T-helper 2 cell (primary cell): Measurements from ENCODE around the gene SLC16A10.
"Not testable (repeated sequence)": the region's sequence is repeated elsewhere in the genome, so short reads cannot be mapped to it uniquely, and the experiment has no call there.

Experiments used
- DNase-seq, 5 experiments: peaks; one replicate each; pipeline versions ENCODE4 v3.0.0 to v3.0.0-alpha.2; 2012 to 2022

The SLC16A10 gene

GRCh38 chr6:111134236-111134869 is 47.0 kb downstream of the SLC16A10 start:
- DNase-seq, result not testable (repeated sequence)

- not testable (repeated sequence) for DNase-seq
Observed at GRCh38 chr6:111137489-111138093, 50.3 kb downstream of the SLC16A10 start.

- no peak for DNase-seq
Observed at GRCh38 chr6:111147440-111147839, 60.1 kb downstream of the SLC16A10 start.

DNA sequence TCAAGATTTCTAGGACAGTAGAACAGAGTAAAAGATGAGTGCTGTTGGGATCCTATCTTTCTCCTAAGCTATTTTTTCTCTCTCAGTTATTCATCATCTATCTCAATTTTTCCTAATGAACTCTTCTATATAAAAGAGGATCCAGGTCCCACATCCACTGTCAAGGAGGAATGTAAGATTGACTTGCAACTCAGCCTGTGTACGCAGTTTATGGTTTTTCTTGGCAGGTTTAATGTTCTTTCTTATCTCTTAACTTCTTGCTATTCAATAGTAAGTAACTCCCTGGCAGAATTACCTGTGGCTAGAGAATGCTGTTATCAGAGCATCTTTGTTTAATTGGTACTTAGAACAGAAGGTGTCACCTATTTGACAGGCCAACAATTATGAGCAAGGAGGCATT is 60.8 kb downstream of the SLC16A10 start:
- DNase-seq, result no peak

GRCh38 chr6:111150577-111150976 is 63.3 kb downstream of the SLC16A10 start:
- DNase-seq, result no peak

DNA sequence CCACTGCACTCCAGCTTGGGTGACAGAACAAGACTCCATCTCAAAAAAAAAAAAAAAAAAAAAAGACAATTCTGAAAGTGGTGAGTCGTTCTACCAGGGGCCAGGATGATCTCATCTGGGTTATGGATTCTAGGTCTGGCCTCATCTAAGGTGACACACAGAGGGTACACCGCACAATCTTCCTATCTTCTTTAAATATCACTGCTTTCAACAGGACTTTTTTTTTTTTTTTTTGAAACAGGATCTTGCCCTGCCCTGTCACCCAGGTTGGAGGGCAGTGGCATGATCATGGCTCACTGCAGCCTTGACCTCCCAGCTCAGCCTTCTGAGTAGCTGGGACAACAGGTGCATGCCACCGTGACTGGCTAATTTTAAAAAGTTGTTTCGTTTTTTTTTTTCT is 67.7 kb downstream of the SLC16A10 start:
- peak in 1 of 5 experiments; percentile 56 for DNase-seq

DNA sequence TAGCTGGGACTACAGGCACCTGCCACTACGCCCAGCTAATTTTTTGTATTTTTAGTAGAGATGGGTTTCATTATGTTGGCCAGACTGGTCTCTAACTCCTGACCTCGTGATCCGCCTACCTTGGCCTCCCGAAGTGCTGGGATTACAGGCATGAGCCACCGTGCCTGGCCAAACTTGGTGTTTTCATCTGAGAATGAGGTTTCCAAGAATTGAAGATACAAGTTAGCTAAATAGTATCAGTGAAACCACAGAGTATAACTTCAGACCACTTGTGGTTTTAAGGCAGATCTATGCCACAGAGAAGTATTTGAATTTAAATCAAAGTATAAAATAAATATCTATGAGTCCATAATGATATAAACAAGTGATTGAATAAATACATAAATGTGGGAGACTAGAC is 70.1 kb downstream of the SLC16A10 start:
- DNase-seq, result peak in 1 of 5 experiments; percentile 56

DNA sequence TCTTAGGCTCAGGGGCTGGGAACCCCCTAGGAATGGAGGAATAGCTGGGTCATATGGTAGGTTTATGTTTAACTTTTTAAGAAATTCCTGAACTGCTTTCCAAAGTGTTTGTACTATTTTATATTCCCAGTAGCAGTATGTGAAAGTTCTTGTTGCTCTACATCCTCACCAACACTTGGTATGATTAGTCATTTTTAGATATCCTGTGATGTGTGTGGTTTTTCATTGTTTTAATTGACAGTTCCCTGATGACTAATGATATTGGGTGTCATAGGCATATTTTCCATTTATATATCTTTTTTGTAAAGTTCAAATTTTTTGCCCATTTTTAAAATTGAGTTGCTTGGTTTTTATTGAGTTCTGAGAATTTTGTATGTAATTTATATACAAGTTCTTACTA is 72.3 kb downstream of the SLC16A10 start:
- DNase-seq, result peak in 1 of 5 experiments; percentile 48

GRCh38 chr6:111161650-111162049 is 74.3 kb downstream of the SLC16A10 start:
- no peak for DNase-seq

- no peak for DNase-seq
Observed at GRCh38 chr6:111162504-111162903, 75.2 kb downstream of the SLC16A10 start.

GRCh38 chr6:111171577-111172400 is 84.5 kb downstream of the SLC16A10 start:
- DNase-seq, result no peak

GRCh38 chr6:111172563-111172962 is 85.3 kb downstream of the SLC16A10 start:
- no peak for DNase-seq

- no peak for DNase-seq
Observed at GRCh38 chr6:111173341-111173740, 86.0 kb downstream of the SLC16A10 start.

DNA sequence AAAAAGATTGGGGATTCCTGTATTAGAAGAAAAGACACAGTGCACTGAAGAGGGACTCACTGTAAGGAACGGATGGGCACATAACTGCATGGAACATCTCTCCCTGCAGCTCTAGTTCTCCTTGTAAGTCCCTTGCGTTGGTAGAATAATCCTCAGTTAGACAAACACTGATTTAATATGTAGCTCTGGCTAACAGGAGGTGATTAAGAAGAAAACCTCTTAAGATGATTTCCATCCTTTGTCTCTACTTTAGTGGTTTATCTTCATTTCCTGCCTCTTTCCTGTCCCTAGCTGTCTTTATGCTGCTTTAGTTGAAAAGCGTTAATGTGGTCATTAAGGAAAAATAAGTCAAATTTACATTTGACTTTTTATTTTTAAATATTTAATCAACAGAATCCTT is 86.6 kb downstream of the SLC16A10 start:
- peak in 1 of 5 experiments; percentile 59 for DNase-seq

GRCh38 chr6:111175109-111175508 is 87.8 kb downstream of the SLC16A10 start:
- DNase-seq, result no peak

GRCh38 chr6:111176038-111176759 is 88.9 kb downstream of the SLC16A10 start:
- no peak for DNase-seq

GRCh38 chr6:111176760-111177099 is 89.4 kb downstream of the SLC16A10 start:
- DNase-seq, result no peak

- no peak for DNase-seq
Observed at GRCh38 chr6:111177131-111177530, 89.8 kb downstream of the SLC16A10 start.

DNA sequence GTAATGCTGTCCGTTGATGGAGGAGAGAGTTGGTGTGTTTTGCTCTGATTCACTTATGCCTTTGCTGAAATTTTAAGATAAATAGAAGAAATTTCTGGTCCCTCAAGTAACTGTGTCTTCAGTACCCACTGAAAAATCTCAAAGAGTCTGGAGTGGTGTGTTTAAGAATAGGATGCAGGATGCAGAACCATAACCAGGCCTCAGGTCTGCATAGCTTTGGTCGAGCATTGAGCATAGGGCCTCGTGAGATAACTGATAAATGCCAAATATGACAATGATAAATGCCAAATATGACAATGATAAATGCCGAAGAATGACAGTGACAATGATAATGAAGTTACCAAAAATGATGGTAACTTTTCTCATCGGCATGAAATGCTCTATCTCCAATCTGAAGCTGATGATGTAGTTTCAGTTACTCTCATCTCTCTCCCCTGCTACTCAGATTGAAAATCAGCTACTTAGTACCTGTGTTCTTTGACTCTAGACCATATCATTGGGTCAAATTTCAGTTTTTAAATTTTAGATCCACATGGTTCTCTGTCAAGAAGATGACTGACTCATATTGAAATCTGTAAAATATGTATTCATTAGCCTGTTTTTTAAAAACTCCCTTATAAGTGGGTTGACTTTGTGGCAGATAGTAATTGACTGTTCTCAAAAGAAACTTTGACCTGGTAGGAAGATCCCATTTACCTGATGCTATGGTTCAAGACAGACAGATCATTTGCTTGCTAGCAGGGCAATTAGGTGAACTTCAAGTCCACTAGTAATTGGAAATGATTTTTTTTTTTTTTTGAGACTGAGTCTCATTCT is 96.6 kb downstream of the SLC16A10 start:
- peak in 1 of 5 experiments; percentile 83 for DNase-seq

DNA sequence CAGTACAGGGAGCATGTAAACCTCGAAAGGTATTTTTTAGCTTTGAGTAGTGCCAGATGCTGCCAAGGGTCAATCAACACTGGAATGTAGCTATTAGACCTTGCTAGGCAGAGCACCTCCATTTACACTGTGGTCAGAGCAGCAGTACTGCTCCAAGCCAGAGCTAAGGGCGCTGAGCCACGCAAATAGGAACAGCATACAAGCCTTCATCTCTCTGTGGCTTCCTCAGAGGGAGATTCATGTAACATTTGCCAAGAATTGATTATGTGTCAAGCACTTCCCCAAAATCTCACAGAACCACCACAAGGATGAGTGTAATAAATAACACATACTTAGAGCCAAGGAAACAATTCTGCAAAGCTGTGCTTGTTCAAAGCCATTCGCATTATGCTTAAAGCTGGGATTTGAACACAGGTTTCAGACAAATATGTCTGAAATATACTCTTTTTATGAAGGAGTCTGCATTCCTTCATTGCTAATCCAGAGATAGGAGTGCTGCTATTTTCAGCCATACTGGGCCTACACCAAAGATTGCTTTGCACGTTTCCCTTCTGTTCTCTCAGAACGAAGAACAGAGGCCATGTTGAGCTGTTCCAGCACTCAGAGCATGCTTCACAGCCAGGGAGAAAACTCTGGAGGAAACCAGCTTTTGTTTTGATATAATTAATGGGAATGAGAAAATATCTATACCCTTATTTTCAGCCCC is 97.7 kb downstream of the SLC16A10 start:
- DNase-seq, result no peak

GRCh38 chr6:111185954-111186353 is 98.7 kb downstream of the SLC16A10 start:
- no peak for DNase-seq

GRCh38 chr6:111187874-111188273 is 100.6 kb downstream of the SLC16A10 start:
- DNase-seq, result no peak
